Astrocyte (in vitro differentiated cells and primary cell): Measurements from ENCODE around the gene PPP1CC. TPM values are rescaled to one million over a fixed set of nuclear protein-coding genes. Genes with fewer than 3 reads are reported as not detected.

Experiments used
- DNase-seq: peaks from one replicate; pipeline ENCODE4 v3.0.0-alpha.2; 2010; ENCODE audit warnings: low read depth
- FAIRE-seq: peaks from 2 replicates; lab custom pipeline; 2011; peaks lifted over from hg19 to GRCh38; lab: Jason Lieb, UNC
- H2AFZ ChIP-seq: 2 replicates; pipeline ENCODE4 v1.6.0; 2012; ENCODE audit warnings: low read depth, low read length, inconsistent platforms
- H3K27ac ChIP-seq: 2 replicates; pipeline ENCODE4 v1.5.1; 2011; ENCODE audit warnings: low read depth, low read length, inconsistent platforms
- H3K27me3 ChIP-seq: 2 replicates; pipeline ENCODE4 v1.6.0; 2011; ENCODE audit warnings: low read length, inconsistent platforms; ENCODE audit not compliant: insufficient read depth
- H3K36me3 ChIP-seq: 2 replicates; pipeline ENCODE4 v1.5.1; 2011; ENCODE audit warnings: low read length, inconsistent platforms; ENCODE audit not compliant: insufficient read depth
- H3K4me1 ChIP-seq: 2 replicates; pipeline ENCODE4 v1.5.1; 2011; ENCODE audit warnings: low read length, inconsistent platforms; ENCODE audit not compliant: insufficient read depth
- H3K4me2 ChIP-seq: 2 replicates; pipeline ENCODE4 v1.6.0; 2012; ENCODE audit warnings: low read length, inconsistent platforms
- H3K4me3 ChIP-seq: 2 replicates; pipeline ENCODE4 v1.5.1; 2011; ENCODE audit warnings: low read depth, mild to moderate bottlenecking, low read length, inconsistent platforms; ENCODE audit not compliant: insufficient read depth
- H3K79me2 ChIP-seq: 2 replicates; pipeline ENCODE4 v1.6.0; 2012; ENCODE audit warnings: mild to moderate bottlenecking, low read length, inconsistent platforms; ENCODE audit not compliant: insufficient read depth
- H3K9ac ChIP-seq: 2 replicates; pipeline ENCODE4 v1.6.0; 2012; ENCODE audit warnings: mild to moderate bottlenecking, low read length, inconsistent platforms
- H3K9me3 ChIP-seq: 2 replicates; pipeline ENCODE4 v1.5.1; 2012; ENCODE audit warnings: low read depth, mild to moderate bottlenecking, low read length, inconsistent platforms; ENCODE audit not compliant: insufficient read depth
- H4K20me1 ChIP-seq: 2 replicates; pipeline ENCODE4 v1.6.0; 2012; ENCODE audit warnings: low read length, inconsistent platforms; ENCODE audit not compliant: insufficient read depth
- H3K27ac Mint-ChIP-seq: one replicate; pipeline ENCODE4 v1.8.0; 2021; ENCODE audit warnings: mild to moderate bottlenecking, mixed read lengths; ENCODE audit not compliant: unreplicated experiment
- H3K27me3 Mint-ChIP-seq: one replicate; pipeline ENCODE4 v1.8.0; 2021; ENCODE audit warnings: low read depth, mixed read lengths; ENCODE audit not compliant: unreplicated experiment
- H3K36me3 Mint-ChIP-seq: one replicate; pipeline ENCODE4 v1.8.0; 2021; ENCODE audit warnings: low read depth, mixed read lengths; ENCODE audit not compliant: unreplicated experiment
- H3K4me1 Mint-ChIP-seq: one replicate; pipeline ENCODE4 v1.8.0; 2021; ENCODE audit warnings: low read depth, mixed read lengths; ENCODE audit not compliant: unreplicated experiment
- H3K4me3 Mint-ChIP-seq: one replicate; pipeline ENCODE4 v1.8.0; 2021; ENCODE audit warnings: mild to moderate bottlenecking, moderate library complexity, mixed read lengths; ENCODE audit not compliant: unreplicated experiment
- H3K9me3 Mint-ChIP-seq: one replicate; pipeline ENCODE4 v1.8.0; 2021; ENCODE audit warnings: mild to moderate bottlenecking, mixed read lengths; ENCODE audit not compliant: unreplicated experiment
- CTCF ChIP-seq: IDR thresholded peaks from 2 replicates; pipeline ENCODE4 v1.5.1; 2011; ENCODE audit warnings: low read depth, mild to moderate bottlenecking, inconsistent platforms, low read length, moderate library complexity; ENCODE audit not compliant: insufficient read depth
- EZH2 ChIP-seq: IDR thresholded peaks from 2 replicates; pipeline ENCODE4 v1.6.1; 2012; ENCODE audit warnings: mild to moderate bottlenecking, low read length, inconsistent platforms; ENCODE audit not compliant: insufficient read depth
- total RNA-seq: library from RNA; stranded (reverse); gene quantifications from 2 replicates; pipeline ENCODE4 v1.2.1, GENCODE V29; 2021

Gene PPP1CC
- total RNA-seq, 1 donor from 2014 or later, result 107 TPM

- FAIRE-seq (no peak), DNase-seq (no peak)
- no peaks in the 10 kb centered on the region for H3K4me1 ChIP-seq
- H4K20me1 ChIP-seq, result no peaks in the 10 kb centered on the region
- Mint-ChIP-seq H3K27ac (no peak overlapping the region), H3K36me3 (peaks cover 2% of the 10 kb centered on the region), H3K9me3 (no peaks in the 10 kb centered on the region), H3K4me3 (no peak overlapping the region), H3K4me1 (no peaks in the 10 kb centered on the region), H3K27me3 (no peaks in the 10 kb centered on the region)
- no peak overlapping the region for H3K4me3 ChIP-seq
- no peak overlapping the region for H2AFZ ChIP-seq
- H3K9ac ChIP-seq, result no peak overlapping the region
- H3K4me2 ChIP-seq, result no peak overlapping the region
- H3K9me3 ChIP-seq, result no peaks in the 10 kb centered on the region
- TF ChIP-seq CTCF, result no peak
- TF ChIP-seq EZH2, result no peak
- H3K36me3 ChIP-seq, result no peaks in the 10 kb centered on the region
- no peak overlapping the region for H3K27ac ChIP-seq
- no peaks in the 10 kb centered on the region for H3K79me2 ChIP-seq
- no peaks in the 10 kb centered on the region for H3K27me3 ChIP-seq
Observed at GRCh38 chr12:110704231-110704630, 38.5 kb downstream of the PPP1CC start.

- H3K4me3 Mint-ChIP-seq, result no peak overlapping the region
- Histone ChIP-seq H3K27me3 (no peaks in the 10 kb centered on the region), H3K79me2 (no peaks in the 10 kb centered on the region), H3K9me3 (no peaks in the 10 kb centered on the region), H2AFZ (no peak overlapping the region), H3K36me3 (no peaks in the 10 kb centered on the region), H4K20me1 (no peaks in the 10 kb centered on the region), H3K9ac (no peak overlapping the region), H3K4me1 (peaks cover 5% of the 10 kb centered on the region), H3K4me3 (no peak overlapping the region), H3K4me2 (no peak overlapping the region), H3K27ac (no peak overlapping the region)
- no peak for TF ChIP-seq EZH2
- no peak for TF ChIP-seq CTCF
- no peak overlapping the region for H3K27ac Mint-ChIP-seq
- H3K36me3 Mint-ChIP-seq, result no peaks in the 10 kb centered on the region
- H3K9me3 Mint-ChIP-seq, result no peaks in the 10 kb centered on the region
- DNase-seq, result no peak
- H3K27me3 Mint-ChIP-seq, result no peaks in the 10 kb centered on the region
- H3K4me1 Mint-ChIP-seq, result no peaks in the 10 kb centered on the region
- FAIRE-seq, result no peak
Observed at GRCh38 chr12:110702081-110702480, 40.6 kb downstream of the PPP1CC start.

- Histone ChIP-seq H3K9ac (no peak overlapping the region), H3K36me3 (no peaks in the 10 kb centered on the region), H3K27ac (no peak overlapping the region), H3K27me3 (no peaks in the 10 kb centered on the region), H3K79me2 (no peaks in the 10 kb centered on the region), H3K9me3 (no peaks in the 10 kb centered on the region), H4K20me1 (no peaks in the 10 kb centered on the region), H3K4me2 (no peak overlapping the region), H2AFZ (no peak overlapping the region), H3K4me3 (no peak overlapping the region), H3K4me1 (peaks cover 5% of the 10 kb centered on the region)
- H3K4me3 Mint-ChIP-seq, result no peak overlapping the region
- TF ChIP-seq EZH2, result no peak
- TF ChIP-seq CTCF, result no peak
- H3K27me3 Mint-ChIP-seq, result peaks cover 3% of the 10 kb centered on the region
- no peak overlapping the region for H3K27ac Mint-ChIP-seq
- peaks cover 2% of the 10 kb centered on the region for H3K9me3 Mint-ChIP-seq
- H3K4me1 Mint-ChIP-seq, result no peaks in the 10 kb centered on the region
- H3K36me3 Mint-ChIP-seq, result no peaks in the 10 kb centered on the region
- DNase-seq (no peak), FAIRE-seq (no peak)
Observed at GRCh38 chr12:110699591-110700445, 42.9 kb downstream of the PPP1CC start.
